ENCODE results near the gene TPBGL. TPM values are rescaled to one million over a fixed set of nuclear protein-coding genes. Genes with fewer than 3 reads are reported as not detected.

TPBGL gene
- total RNA-seq, 1 donor = not detected

GRCh38 chr11:75223954-75224643 lies 16.5 kb upstream of the TPBGL start:
- Histone ChIP-seq H3K4me3 (ENCODE audit: insufficient read depth, low read length) (no peak overlapping the region), H3K27ac (ENCODE audit: low read depth, low read length) (no peak overlapping the region), H3K9me3 (ENCODE audit: low read depth, low read length) (no peaks in the 10 kb centered on the region), H3K79me2 (ENCODE audit: insufficient read depth, low read length) (no peaks in the 10 kb centered on the region), H2AFZ (ENCODE audit: low read length) (no peak overlapping the region), H3K4me2 (ENCODE audit: insufficient read depth, low read length) (no peak overlapping the region), H3K27me3 (ENCODE audit: insufficient read depth, low read length) (peaks cover 2% of the 10 kb centered on the region), H4K20me1 (ENCODE audit: insufficient read depth, low read length) (no peaks in the 10 kb centered on the region), H3K36me3 (ENCODE audit: insufficient read depth, low read length) (no peaks in the 10 kb centered on the region), H3K4me1 (ENCODE audit: insufficient read depth, low read length) (no peaks in the 10 kb centered on the region)
- no peak for TF ChIP-seq CTCF (IDR thresholded peaks at IDR 0.05; ENCODE audit: extremely low read depth, low read depth, low read length)
- no peak for DNase-seq (ENCODE audit: insufficient read length, low spot score, missing footprints)

- peaks cover 2% of the 10 kb centered on the region for H3K27me3 ChIP-seq (ENCODE audit: insufficient read depth, low read length)
- no peaks in the 10 kb centered on the region for H3K4me1 ChIP-seq (ENCODE audit: insufficient read depth, low read length)
- no peak for DNase-seq (ENCODE audit: insufficient read length, low spot score, missing footprints)
- no peak overlapping the region for H3K27ac ChIP-seq (ENCODE audit: low read depth, low read length)
- H3K36me3 ChIP-seq (ENCODE audit: insufficient read depth, low read length) = no peaks in the 10 kb centered on the region
- no peaks in the 10 kb centered on the region for H3K79me2 ChIP-seq (ENCODE audit: insufficient read depth, low read length)
- H3K9me3 ChIP-seq (ENCODE audit: low read depth, low read length) = no peaks in the 10 kb centered on the region
- no peaks in the 10 kb centered on the region for H4K20me1 ChIP-seq (ENCODE audit: insufficient read depth, low read length)
- no peak overlapping the region for H2AFZ ChIP-seq (ENCODE audit: low read length)
- no peak overlapping the region for H3K4me3 ChIP-seq (ENCODE audit: insufficient read depth, low read length)
- no peak for TF ChIP-seq CTCF (IDR thresholded peaks at IDR 0.05; ENCODE audit: extremely low read depth, low read depth, low read length)
- H3K4me2 ChIP-seq (ENCODE audit: insufficient read depth, low read length) = no peak overlapping the region
Observed at GRCh38 chr11:75225794-75226193, 14.8 kb upstream of the TPBGL start.

- Histone ChIP-seq H2AFZ (ENCODE audit: low read length) (no peak overlapping the region), H3K4me2 (ENCODE audit: insufficient read depth, low read length) (no peak overlapping the region)
Observed at GRCh38 chr11:75229466-75229865, 11.1 kb upstream of the TPBGL start.

More at GRCh38 chr11:75229466-75229865, 11.1 kb upstream of the TPBGL start:
- TF ChIP-seq CTCF (IDR thresholded peaks at IDR 0.05; ENCODE audit: extremely low read depth, low read depth, low read length) = no peak
- no peak for DNase-seq (ENCODE audit: insufficient read length, low spot score, missing footprints)
- Histone ChIP-seq H3K4me1 (ENCODE audit: insufficient read depth, low read length) (no peaks in the 10 kb centered on the region), H3K36me3 (ENCODE audit: insufficient read depth, low read length) (no peaks in the 10 kb centered on the region), H4K20me1 (ENCODE audit: insufficient read depth, low read length) (no peaks in the 10 kb centered on the region), H3K9me3 (ENCODE audit: low read depth, low read length) (no peaks in the 10 kb centered on the region), H3K27ac (ENCODE audit: low read depth, low read length) (no peak overlapping the region), H3K79me2 (ENCODE audit: insufficient read depth, low read length) (no peaks in the 10 kb centered on the region), H3K4me3 (ENCODE audit: insufficient read depth, low read length) (no peak overlapping the region), H3K27me3 (ENCODE audit: insufficient read depth, low read length) (peaks cover 2% of the 10 kb centered on the region)
